SH-SY5Y (cell line): ENCODE measurements around the gene MANSC4.

Experiments
- GATA2 ChIP-seq: IDR thresholded peaks from 2 replicates; pipeline ENCODE4 v1.6.1; 2011; ENCODE audit warnings: mild to moderate bottlenecking, low read depth, low read length
- GATA3 ChIP-seq: IDR thresholded peaks from 2 replicates; pipeline ENCODE4 v1.6.1; 2011; ENCODE audit warnings: low read depth, mild to moderate bottlenecking, low read length, moderate library complexity

Gene MANSC4

DNA sequence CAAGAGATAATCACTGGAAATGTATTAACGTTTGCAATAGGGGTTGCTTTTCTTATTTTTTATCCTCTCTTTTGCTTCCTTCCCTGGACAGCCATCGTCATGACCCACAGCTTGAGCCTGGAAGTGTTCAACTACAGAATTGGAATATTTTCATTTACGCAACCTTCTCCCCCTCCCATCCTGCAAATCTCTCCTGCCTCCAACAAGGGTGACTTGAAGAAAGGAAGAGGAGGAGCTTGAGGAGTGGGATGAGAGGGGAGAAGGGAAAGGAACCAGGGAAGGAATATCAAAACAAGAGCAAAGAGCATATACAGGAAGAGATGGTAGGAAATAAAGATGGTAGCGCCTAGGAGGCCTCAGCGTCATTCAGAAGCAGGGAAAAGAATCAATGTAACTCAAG lies 1.6 kb upstream of the MANSC4 start:
- TF ChIP-seq GATA3 = no peak
- TF ChIP-seq GATA2 = peak; percentile 39; the same call in 1 of the 2 replicates

- TF ChIP-seq GATA3 = no peak
- no peak for TF ChIP-seq GATA2
Measured at GRCh38 chr12:27780612-27781408, 774 bp upstream of the MANSC4 start.

GRCh38 chr12:27779416-27779919 lies 568 bp downstream of the MANSC4 start:
- TF ChIP-seq GATA2 = no peak
- no peak for TF ChIP-seq GATA3

- TF ChIP-seq GATA2 (no peak), GATA3 (no peak)
Measured at GRCh38 chr12:27778206-27778605, 1.8 kb downstream of the MANSC4 start.

DNA sequence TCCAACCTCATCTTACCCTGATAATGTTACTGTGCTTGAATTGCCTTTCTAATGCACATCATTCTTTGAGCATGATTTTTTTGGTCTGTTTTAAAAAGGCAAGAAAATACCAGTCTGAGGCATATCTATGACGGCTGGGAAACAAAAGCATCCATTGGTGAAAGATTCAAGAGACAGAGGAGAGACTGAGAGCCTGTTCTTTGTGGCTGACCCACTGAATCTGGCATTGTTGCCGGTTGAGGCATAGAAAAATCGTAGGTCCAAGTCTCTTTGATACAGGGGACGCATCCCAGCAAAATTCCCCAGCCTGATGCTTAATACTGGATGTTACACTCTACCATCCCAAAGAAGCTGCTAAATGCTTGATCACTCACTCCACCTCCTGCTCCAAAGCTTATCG lies 2.9 kb downstream of the MANSC4 start:
- TF ChIP-seq GATA2 (no peak), GATA3 (no peak)

DNA sequence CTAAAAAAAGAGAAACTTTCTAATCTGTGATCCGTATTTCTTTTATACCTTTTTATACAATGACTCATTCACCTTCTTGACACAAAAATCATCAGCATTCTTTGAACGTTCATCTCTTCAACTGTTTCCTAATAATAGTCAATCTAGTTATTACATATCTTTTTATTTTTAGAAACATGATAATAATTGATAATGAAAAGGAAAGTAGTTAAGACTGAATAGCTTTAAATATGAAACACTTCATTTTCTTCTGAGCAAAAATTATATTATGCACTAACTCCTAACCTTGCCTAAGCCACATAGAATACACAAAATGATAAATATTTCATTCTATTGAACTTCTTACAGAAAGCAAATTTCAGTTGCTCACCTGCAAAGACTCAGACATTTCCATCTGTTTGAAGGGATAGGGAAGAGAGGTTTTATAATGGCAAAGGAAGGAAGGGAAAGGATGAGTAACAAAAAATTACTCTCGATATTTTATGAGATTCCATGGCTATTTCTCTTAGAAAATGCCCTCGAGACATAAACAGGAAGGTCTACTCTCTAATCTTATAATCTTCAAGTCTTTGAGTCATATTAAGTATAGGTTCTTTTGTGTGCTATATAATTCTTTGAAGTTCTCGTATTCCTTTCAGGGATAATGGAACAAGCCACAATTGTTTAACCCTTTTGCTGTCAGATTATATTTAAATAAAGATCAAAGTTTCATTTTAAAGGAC lies 7.5 kb downstream of the MANSC4 start:
- TF ChIP-seq GATA2 (no peak), GATA3 (no peak)

GRCh38 chr12:27771481-27772327 lies 8.3 kb downstream of the MANSC4 start:
- no peak for TF ChIP-seq GATA2
- TF ChIP-seq GATA3 = no peak

DNA sequence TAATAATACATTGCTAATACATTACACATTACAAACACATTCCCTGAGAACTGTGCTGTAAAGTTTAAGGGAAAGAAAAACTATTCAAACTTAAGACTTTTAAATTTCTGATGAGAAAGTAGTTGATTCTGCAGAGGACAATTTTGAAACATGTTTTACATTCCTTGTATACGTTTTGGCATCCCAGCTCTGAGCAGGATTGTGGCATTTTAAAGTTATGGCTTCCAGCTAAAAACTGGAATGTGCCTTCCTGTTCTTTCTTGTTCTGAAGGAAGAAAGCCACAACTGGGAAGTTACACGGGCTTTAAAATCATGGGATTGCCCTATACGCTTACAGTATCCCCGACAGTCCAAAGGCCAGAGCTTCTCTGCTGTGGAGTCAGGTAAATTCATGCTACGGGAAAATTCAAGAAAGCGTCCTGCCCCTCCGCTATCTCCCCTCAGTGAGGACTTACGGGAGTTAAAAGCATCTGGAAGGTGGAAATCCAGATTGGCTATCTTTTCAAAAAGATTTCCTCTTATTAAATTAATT lies 10.8 kb downstream of the MANSC4 start:
- TF ChIP-seq GATA3 (no peak), GATA2 (no peak)

- TF ChIP-seq GATA2 (no peak), GATA3 (no peak)
Measured at GRCh38 chr12:27766587-27766986, 13.4 kb downstream of the MANSC4 start.

DNA sequence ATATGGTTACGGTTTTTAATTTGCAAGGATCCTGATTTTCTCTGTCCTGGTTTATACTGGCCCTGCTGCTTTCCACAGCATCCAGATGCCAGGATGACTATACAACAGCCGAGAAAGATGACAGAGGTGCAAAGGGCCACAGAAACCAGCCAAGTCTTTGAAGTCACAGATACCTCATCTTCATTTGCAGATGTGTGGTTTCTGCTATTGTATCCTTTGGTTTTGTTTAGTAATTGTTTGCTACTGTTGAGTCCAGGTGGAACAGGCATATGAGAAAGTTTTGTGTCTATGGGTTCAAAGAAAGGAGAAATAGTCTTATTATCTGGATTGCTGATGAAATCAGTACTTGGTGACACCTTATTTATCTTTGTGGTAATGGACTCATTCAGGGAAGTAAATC lies 17.3 kb downstream of the MANSC4 start:
- TF ChIP-seq GATA2 (no peak), GATA3 (no peak)

- TF ChIP-seq GATA2 (no peak), GATA3 (no peak)
Measured at GRCh38 chr12:27756670-27757195, 23.3 kb downstream of the MANSC4 start.

DNA sequence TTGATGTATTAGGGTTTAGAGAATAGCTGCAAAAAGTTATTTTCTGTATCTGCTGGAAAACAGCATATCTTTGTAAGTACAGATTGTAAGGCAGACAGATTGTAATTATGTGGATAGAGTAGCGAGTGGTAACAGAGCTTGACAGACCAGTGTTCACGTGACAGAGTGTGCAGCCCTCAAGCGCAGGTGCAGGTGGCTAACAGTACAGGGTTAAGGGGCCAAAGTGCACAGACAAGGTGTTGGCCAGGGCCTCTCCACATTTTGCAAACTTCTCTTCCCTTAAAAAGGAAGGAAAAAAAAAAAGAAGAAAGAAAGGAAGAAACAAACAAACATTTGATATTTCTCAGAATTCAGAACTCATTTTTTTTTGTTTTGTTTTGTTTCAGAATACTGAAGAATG lies 25.2 kb downstream of the MANSC4 start:
- no peak for TF ChIP-seq GATA3

GRCh38 chr12:27751386-27752047 lies 28.5 kb downstream of the MANSC4 start:
- TF ChIP-seq GATA2 = no peak
- TF ChIP-seq GATA3 = no peak
